ENCODE data around the gene OTX1.
A peak's percentile ranks its signal among the peaks of the same experiment; 100 is the strongest.

OTX1 gene

DNA sequence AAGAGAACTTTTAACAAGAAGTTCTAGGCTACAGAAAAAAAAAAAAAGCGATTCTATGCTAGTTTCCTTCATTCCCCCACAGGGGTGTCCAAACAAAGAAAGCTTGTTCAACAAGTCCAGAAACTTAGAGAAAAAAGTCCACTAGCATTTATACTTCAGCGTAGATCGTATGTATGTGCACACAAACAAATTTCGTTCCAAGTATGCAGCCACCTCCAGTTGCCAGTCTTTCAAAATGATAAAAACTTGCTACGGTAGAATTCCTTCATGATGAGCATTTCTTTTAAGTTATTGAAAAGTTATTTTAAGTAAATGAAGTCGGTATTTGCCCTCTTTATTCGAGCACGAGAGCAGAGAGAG is 3.7 kb upstream of the OTX1 start:
- TF ChIP-seq, protein P1, sequence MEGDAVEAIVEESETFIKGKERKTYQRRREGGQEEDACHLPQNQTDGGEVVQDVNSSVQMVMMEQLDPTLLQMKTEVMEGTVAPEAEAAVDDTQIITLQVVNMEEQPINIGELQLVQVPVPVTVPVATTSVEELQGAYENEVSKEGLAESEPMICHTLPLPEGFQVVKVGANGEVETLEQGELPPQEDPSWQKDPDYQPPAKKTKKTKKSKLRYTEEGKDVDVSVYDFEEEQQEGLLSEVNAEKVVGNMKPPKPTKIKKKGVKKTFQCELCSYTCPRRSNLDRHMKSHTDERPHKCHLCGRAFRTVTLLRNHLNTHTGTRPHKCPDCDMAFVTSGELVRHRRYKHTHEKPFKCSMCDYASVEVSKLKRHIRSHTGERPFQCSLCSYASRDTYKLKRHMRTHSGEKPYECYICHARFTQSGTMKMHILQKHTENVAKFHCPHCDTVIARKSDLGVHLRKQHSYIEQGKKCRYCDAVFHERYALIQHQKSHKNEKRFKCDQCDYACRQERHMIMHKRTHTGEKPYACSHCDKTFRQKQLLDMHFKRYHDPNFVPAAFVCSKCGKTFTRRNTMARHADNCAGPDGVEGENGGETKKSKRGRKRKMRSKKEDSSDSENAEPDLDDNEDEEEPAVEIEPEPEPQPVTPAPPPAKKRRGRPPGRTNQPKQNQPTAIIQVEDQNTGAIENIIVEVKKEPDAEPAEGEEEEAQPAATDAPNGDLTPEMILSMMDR (IDR thresholded peaks at IDR 0.05), result no peak
- Histone ChIP-seq H3K4me3 (peak overlapping the region; percentile 46), H3K27ac (no peak overlapping the region)
- no peak for DNase-seq (ENCODE audit: low spot score)

DNA sequence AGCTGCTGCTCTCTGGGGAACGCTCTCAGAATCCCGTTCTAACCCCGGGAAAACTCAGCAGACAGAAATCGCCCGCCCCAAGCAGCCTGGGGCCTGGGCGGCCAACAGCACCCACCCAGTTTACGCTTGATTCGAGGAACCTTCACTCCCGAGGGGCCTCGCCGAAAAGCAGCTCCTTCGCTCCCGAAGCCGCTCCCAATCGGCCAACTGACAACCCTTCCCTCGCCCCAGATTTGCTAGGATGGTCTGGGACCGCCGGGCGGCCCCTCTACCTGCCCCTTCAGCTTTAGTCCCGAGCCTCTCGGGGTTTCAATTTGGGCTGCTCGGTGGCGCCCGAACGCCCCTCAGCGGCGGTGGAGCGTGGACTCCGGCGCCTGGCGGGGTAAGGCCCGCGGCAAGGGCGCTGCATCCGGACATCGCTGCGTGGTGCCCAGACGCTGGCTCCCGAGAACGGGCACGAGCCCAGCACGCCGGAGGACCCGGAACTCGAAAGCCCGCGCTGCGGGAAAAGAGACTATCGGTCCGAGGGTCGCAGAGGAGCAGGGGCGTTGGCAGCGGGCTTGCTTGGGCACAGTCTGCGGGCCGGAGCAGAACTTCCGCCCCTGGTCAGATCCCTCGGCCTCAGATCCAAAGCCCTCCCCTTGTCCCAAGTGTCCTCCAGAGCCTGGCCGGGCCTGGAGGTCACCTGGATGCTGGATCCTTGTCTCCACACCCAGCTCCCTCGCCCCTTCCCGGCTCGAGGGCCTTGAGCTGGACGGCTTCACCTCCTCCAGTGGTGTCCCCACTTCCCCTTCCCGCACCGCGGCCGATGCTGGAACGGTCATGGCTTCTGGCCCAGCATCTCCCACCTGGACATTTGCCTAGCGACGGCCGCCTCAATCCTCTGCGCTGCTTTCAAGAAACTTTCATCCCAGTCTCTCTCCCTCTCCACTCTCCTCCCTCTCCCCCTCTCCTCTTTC is 3.0 kb upstream of the OTX1 start:
- peak overlapping the region; percentile 46 for H3K4me3 ChIP-seq
- H3K27ac ChIP-seq, result no peak overlapping the region
- TF ChIP-seq, protein P1 (IDR thresholded peaks at IDR 0.05), result no peak
- DNase-seq (ENCODE audit: low spot score), result no peak

DNA sequence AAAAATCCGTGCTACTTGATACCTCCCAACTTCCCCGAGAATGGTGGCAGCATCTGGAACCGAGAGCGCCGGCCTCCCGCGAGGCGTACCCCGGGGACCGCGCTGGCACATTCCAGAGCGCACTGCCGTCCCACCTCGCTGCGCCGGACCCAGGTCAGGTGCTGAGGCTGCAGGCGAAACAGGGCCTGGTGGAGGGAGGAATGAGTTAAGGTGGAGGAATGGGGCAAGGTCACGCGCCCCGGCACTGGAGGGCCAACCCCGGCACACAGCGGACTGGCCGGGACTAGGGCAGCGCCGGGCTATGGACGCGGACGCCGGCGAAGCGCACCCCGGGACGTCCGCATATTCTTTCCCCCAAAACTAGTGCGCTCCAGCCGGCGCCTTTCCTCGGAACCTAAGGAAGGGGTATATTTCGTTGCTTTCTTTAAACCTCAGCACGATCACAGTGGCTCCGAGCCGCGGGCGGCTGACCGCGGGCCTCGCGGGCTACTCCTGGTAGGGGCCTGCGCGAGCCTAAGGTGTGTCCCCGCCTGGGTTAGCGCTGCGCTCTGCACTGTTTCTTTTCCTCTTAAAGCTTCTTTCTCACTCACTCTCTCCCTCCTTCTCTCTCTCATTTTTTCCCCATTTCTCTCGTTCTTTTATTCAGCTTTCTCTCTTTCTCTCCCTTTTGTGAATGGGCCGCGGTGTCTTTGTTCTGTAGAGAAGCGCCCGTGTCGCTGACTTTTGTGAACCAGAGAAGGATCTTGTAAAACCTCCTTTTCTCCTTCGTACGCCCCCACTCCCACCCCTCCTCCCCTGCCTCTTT is 2.1 kb upstream of the OTX1 start:
- no peak overlapping the region for H3K27ac ChIP-seq
- DNase-seq (ENCODE audit: low spot score), result no peak
- H3K4me3 ChIP-seq, result peak overlapping the region; percentile 31
- TF ChIP-seq, protein P1 (IDR thresholded peaks at IDR 0.05), result no peak

DNA sequence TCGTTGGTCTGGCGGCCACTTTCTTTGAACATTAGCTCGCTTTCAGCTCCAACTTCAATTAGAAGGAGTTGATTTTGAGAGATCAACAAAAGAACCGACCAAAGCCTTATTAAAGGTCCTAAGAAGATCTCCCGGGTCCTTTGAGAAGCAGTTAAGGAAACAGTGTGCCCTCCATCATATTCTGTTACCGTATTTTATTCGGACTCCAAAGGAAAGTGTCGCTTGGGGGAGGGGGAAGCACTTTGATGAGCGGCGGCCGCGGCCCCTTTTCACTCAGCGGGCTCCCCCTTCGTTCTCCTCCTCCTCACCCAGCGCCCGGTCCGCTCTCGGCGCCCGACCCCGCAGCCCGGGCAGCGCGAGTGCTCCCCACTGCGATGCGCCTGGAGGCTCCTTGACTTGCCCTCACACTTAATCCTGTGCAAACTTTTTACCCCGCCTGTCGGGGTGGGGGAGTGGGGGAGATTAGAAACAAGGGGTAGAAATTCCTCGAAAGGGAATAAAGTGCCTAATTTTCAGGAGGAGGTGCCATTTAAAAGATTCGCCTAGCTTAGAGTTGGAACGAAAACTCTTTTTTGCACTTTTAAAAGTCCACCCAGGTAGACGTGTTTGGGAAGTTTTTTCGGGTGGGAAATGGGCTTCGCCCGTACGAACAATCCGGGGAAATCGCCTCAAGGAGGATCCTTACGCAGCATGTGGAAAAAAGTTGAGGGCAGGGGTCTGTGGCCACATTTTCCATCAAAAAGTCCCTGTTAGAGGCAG is 1.2 kb upstream of the OTX1 start:
- no peak for DNase-seq (ENCODE audit: low spot score)
- H3K4me3 ChIP-seq, result peak overlapping the region; percentile 63
- TF ChIP-seq, protein P1 (IDR thresholded peaks at IDR 0.05), result no peak
- no peak overlapping the region for H3K27ac ChIP-seq

DNA sequence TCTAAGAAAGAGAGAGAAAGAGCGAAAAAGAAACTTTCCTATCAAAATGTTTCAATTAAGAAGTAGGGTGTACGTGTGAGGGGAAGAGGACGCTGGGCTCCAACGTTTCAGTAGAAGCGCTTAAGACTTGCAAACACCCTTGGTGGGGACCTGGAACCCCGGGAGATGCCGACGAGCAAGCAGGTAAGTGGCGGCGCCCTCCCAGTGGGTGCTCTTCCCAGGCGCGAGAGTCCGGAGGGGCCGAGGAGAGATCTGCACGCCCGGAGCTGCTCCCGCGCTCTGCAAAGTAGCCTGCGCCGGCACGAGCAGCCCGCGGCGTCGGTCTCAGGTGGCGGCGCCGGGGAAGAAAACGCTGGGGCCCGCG is 678 bp upstream of the OTX1 start:
- no peak overlapping the region for H3K27ac ChIP-seq
- peak overlapping the region; percentile 63 for H3K4me3 ChIP-seq
- DNase-seq (ENCODE audit: low spot score), result no peak

DNA sequence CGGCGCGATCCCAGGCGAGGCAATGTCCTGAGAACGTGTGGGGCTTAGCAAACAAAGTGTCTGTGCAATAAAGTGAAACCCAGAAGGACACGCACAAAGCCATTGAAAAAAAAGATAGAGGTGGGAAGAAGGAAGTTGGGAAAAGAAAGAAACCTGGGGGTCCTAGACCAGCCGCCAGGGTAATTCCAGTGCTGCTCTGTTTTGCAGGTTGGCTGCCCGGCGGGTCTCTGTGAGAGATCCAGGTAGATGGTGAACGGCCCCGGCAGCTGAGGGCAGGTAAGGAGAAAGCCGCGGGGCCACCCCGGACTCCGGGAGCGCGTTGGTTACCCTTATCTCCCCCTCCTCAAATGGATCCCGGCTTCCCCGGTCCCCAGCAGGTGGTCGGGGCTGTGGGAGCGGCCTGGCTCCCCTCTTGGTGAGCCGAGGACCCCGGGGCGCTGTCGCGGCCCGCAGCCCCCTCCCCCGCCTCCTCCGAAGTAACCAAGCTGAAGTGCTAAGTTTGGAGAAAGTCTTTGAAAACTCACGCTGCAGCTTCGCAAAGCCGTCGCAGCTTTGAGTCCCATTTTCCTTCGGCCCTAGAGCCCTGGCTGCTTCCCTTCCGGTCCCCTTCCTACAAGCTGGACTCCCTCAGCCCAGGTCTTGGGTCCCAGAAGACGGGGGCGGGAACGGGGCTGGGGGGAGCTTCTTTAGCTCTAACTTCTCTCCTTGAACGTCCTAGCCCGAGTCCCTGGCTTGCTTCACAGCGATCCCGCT is 588 bp downstream of the OTX1 start:
- TF ChIP-seq, protein P1 (IDR thresholded peaks at IDR 0.05), result no peak
- H3K27ac ChIP-seq, result no peak overlapping the region
- no peak for DNase-seq (ENCODE audit: low spot score)
- H3K4me3 ChIP-seq, result peak overlapping the region; percentile 63

More for the DNA sequence above, 678 bp upstream of the OTX1 start:
- TF ChIP-seq, protein P1 (IDR thresholded peaks at IDR 0.05), result no peak

Data from coronary artery (tissue), 2 donors.